HepG2 (cell line): ENCODE data around the gene CES2. TPM values are rescaled to one million over a fixed set of nuclear protein-coding genes. Genes with fewer than 3 reads are reported as not detected.

Experiments
- AHR ChIP-seq: IDR thresholded peaks from 2 replicates; pipeline ENCODE4 v1.6.1; 2018; ENCODE audit warnings: missing genetic modification reagents, missing compliant biosample characterization
- CTCF ChIP-seq: sonication (generic); formaldehyde crosslinking; IDR thresholded peaks from 2 replicates; pipeline ENCODE4 v1.5.0; 2020; ENCODE audit warnings: mild to moderate bottlenecking, missing genetic modification reagents, moderate library complexity
- DRAP1 ChIP-seq: IDR thresholded peaks from 2 replicates; pipeline ENCODE4 v1.6.1; 2016; ENCODE audit warnings: missing genetic modification reagents, missing compliant biosample characterization
- GATAD2A ChIP-seq: IDR thresholded peaks from 2 replicates; pipeline ENCODE4 v1.6.1; 2016
- IKZF5 ChIP-seq: IDR thresholded peaks from 2 replicates; pipeline ENCODE4 v1.6.1; 2018; ENCODE audit warnings: missing genetic modification reagents, mild to moderate bottlenecking, missing compliant biosample characterization
- KLF12 ChIP-seq: sonication (generic); formaldehyde crosslinking; IDR thresholded peaks from 2 replicates; pipeline ENCODE4 v1.4.0; 2020; ENCODE audit warnings: missing genetic modification reagents, borderline replicate concordance
- KMT2B ChIP-seq: IDR thresholded peaks from 2 replicates; pipeline ENCODE4 v1.6.1; 2016; ENCODE audit warnings: missing genetic modification reagents, missing compliant biosample characterization
- LCORL ChIP-seq, 2 experiments: fragments of 450-650 bp in 1 of 2; sonication (generic) in 1 of 2; formaldehyde crosslinking in 1 of 2; IDR thresholded peaks; 2 replicates each; pipeline versions ENCODE4 v1.5.0 to v1.6.1; 2017 to 2020; ENCODE audit warnings: antibody characterized with exemption in 1 of 2, missing genetic modification reagents in 1 of 2
- MIER2 ChIP-seq: IDR thresholded peaks from 2 replicates; pipeline ENCODE4 v1.6.1; 2016; ENCODE audit warnings: missing biosample characterization, missing genetic modification reagents
- MIXL1 ChIP-seq: IDR thresholded peaks from 2 replicates; pipeline ENCODE4 v1.6.1; 2016
- NR2F1 ChIP-seq, 2 experiments: fragments of 450-650 bp in 1 of 2; formaldehyde crosslinking in 1 of 2; IDR thresholded peaks; 2 replicates each; pipeline versions ENCODE4 v1.5.0 to v1.6.1; 2016 to 2020; ENCODE audit warnings: mild to moderate bottlenecking in 1 of 2, missing compliant biosample characterization in 1 of 2, missing genetic modification reagents in 1 of 2, moderate library complexity in 1 of 2
- PAF1 ChIP-seq: IDR thresholded peaks from 2 replicates; pipeline ENCODE4 v1.6.1; 2016; ENCODE audit warnings: missing genetic modification reagents, missing compliant biosample characterization
- PHF21A ChIP-seq: sonication (generic); formaldehyde crosslinking; IDR thresholded peaks from 2 replicates; pipeline ENCODE4 v1.5.0; 2020; ENCODE audit warnings: mild to moderate bottlenecking, missing genetic modification reagents
- REPIN1 ChIP-seq: sonication (generic); formaldehyde crosslinking; IDR thresholded peaks from 2 replicates; pipeline ENCODE4 v1.8.0; 2022; ENCODE audit warnings: missing genetic modification reagents, low read depth, mild to moderate bottlenecking, borderline replicate concordance
- SMC3 ChIP-seq: IDR thresholded peaks from 2 replicates; pipeline ENCODE4 v1.6.1; 2011; ENCODE audit warnings: low read length, improper control_type of control experiment
- ZBTB34 ChIP-seq: sonication (generic); formaldehyde crosslinking; IDR thresholded peaks from 2 replicates; pipeline ENCODE4 v1.8.0; 2022; ENCODE audit warnings: mild to moderate bottlenecking, missing genetic modification reagents
- ZFP90 ChIP-seq: sonication (generic); formaldehyde crosslinking; IDR thresholded peaks from 2 replicates; pipeline ENCODE4 v1.8.0; 2022; ENCODE audit warnings: missing genetic modification reagents, mild to moderate bottlenecking, inconsistent platforms, borderline replicate concordance
- ZKSCAN8 ChIP-seq: IDR thresholded peaks from 2 replicates; pipeline ENCODE4 v1.6.1; 2016; ENCODE audit warnings: borderline replicate concordance, missing genetic modification reagents, missing compliant biosample characterization
- ZNF10 ChIP-seq: sonication (generic); formaldehyde crosslinking; IDR thresholded peaks from 2 replicates; pipeline ENCODE4 v1.4.0; 2020; ENCODE audit warnings: mild to moderate bottlenecking, low read depth, missing genetic modification reagents, borderline replicate concordance
- ZNF18 ChIP-seq: sonication (generic); formaldehyde crosslinking; IDR thresholded peaks from 2 replicates; pipeline ENCODE4 v1.8.0; 2022; ENCODE audit warnings: mild to moderate bottlenecking, missing genetic modification reagents; ENCODE audit not compliant: insufficient replicate concordance
- ZNF451 ChIP-seq: sonication (generic); formaldehyde crosslinking; IDR thresholded peaks from 2 replicates; pipeline ENCODE4 v1.5.0; 2020; ENCODE audit warnings: mild to moderate bottlenecking, missing genetic modification reagents
- ZNF543 ChIP-seq: sonication (generic); formaldehyde crosslinking; IDR thresholded peaks from 2 replicates; pipeline ENCODE4 v1.4.0; 2020; ENCODE audit warnings: mild to moderate bottlenecking, missing genetic modification reagents
- ZNF558 ChIP-seq: sonication (generic); formaldehyde crosslinking; IDR thresholded peaks from 2 replicates; pipeline ENCODE4 v1.9.0; 2022; ENCODE audit warnings: mild to moderate bottlenecking, missing genetic modification reagents, borderline replicate concordance
- ZNF607 ChIP-seq: sonication (generic); formaldehyde crosslinking; IDR thresholded peaks from 2 replicates; pipeline ENCODE4 v1.5.1; 2020; ENCODE audit warnings: missing genetic modification reagents, mild to moderate bottlenecking, borderline replicate concordance
- polyA plus RNA-seq, 8 experiments: library from polyadenylated mRNA; depleted of rRNA in 3 of 8; stranded (reverse) in 7 of 8; unstranded in 1 of 8; fragments of >200 nt; fragmentation: Illumina TruSeq in 4 of 8; extraction: Trizol in 4 of 8; gene quantifications; 2 replicates each; pipeline versions ENCODE4 v1.2.1 to v1.2.3, GENCODE V29; 2011 to 2016; ENCODE audit warnings: low read depth in 4 of 8, missing spikeins in 1 of 8, mixed read lengths in 1 of 8; ENCODE audit not compliant: insufficient read depth in 1 of 8
- total RNA-seq, 5 experiments: library from RNA; depleted of rRNA; stranded (reverse); fragments of >200 nt; fragmentation: Illumina TruSeq; extraction: Trizol; gene quantifications; 2 replicates each; pipeline ENCODE4 v1.2.3, GENCODE V29; 2016; ENCODE audit warnings: low read depth in 1 of 5

The CES2 gene
- total and polyA plus RNA-seq, 2 of the 13 experiments (the other 11 are each of a cell fraction or from before 2014, with no cell fraction given), result 50.6 to 63.8 TPM

GRCh38 chr16:66954097-66954659 lies 18.9 kb downstream of the CES2 start (continued):
- TF ChIP-seq ZBTB34 (no peak), ZKSCAN8 (CRISPR knock-in tag) (peak; percentile 100), ZNF451 (CRISPR knock-in tag) (no peak), ZNF18 (CRISPR knock-in tag) (no peak), DRAP1 (CRISPR knock-in tag) (peak; percentile 46; the same call in 1 of the 2 replicates), SMC3 (peak; percentile 93), AHR (no peak), NR2F1 (CRISPR knock-in tag; IDR thresholded peaks at IDR 0.05) (no peak), REPIN1 (0 out of 2 replicates have a peak, but pooled peaks have one; percentile 45), CTCF (CRISPR knock-in tag) (peak; percentile 96), ZNF607 (CRISPR knock-in tag) (0 out of 2 replicates have a peak, but pooled peaks have one; percentile 54), MIXL1 (CRISPR knock-in tag) (peak; percentile 86), MIER2 (CRISPR knock-in tag) (peak; percentile 71; the same call in 1 of the 2 replicates), ZNF558 (CRISPR knock-in tag) (0 out of 2 replicates have a peak, but pooled peaks have one; percentile 35), KLF12 (CRISPR knock-in tag) (no peak), IKZF5 (CRISPR knock-in tag) (peak; percentile 39; the same call in 1 of the 2 replicates), ZNF543 (CRISPR knock-in tag) (no peak), ZFP90 (CRISPR knock-in tag) (no peak), GATAD2A (peak; percentile 76), PHF21A (CRISPR knock-in tag) (peak; percentile 43; the same call in 1 of the 2 replicates), LCORL (IDR thresholded peaks at IDR 0.05) (peak; percentile 40; the same call in 1 of the 2 replicates), LCORL (CRISPR knock-in tag; IDR thresholded peaks at IDR 0.05) (peak; percentile 73), ZNF10 (CRISPR knock-in tag) (no peak), PAF1 (no peak), KMT2B (CRISPR knock-in tag) (peak; percentile 60)
